Skeletal muscle satellite cell (primary cell): ENCODE measurements around the gene MKLN1. TPM values are rescaled to one million over a fixed set of nuclear protein-coding genes. Genes with fewer than 3 reads are reported as not detected.

ENCODE experiments used
- H3K27me3 ChIP-seq: 2 replicates; pipeline ENCODE4 v1.7.0; 2013; ENCODE audit warnings: low read length; ENCODE audit not compliant: control insufficient read depth, insufficient read depth
- H3K36me3 ChIP-seq: 2 replicates; pipeline ENCODE4 v1.7.0; 2013; ENCODE audit warnings: mild to moderate bottlenecking, control low read depth, low read length; ENCODE audit not compliant: insufficient read depth
- H3K4me1 ChIP-seq: 2 replicates; pipeline ENCODE4 v1.7.0; 2013; ENCODE audit warnings: low read length; ENCODE audit not compliant: control insufficient read depth, insufficient read depth
- H3K4me2 ChIP-seq: 2 replicates; pipeline ENCODE4 v1.7.0; 2013; ENCODE audit warnings: mild to moderate bottlenecking, low read length
- H3K4me3 ChIP-seq: 2 replicates; pipeline ENCODE4 v1.7.0; 2013; ENCODE audit warnings: low read length
- H3K9ac ChIP-seq: 2 replicates; pipeline ENCODE4 v1.7.0; 2013; ENCODE audit warnings: mild to moderate bottlenecking, low read depth, low read length, moderate library complexity
- H3K9me3 ChIP-seq: replicated peaks from 2 replicates; pipeline ENCODE4 v1.7.0; 2013; ENCODE audit warnings: mild to moderate bottlenecking, control low read depth, low read length
- total RNA-seq: library from RNA; depleted of rRNA; stranded (reverse); fragments of >200 nt; gene quantifications from 2 replicates; pipeline ENCODE4 v1.2.3, GENCODE V29; 2012; rRNA removed

Gene MKLN1
- total RNA-seq, result 27.1 and 41.3 TPM in 2 replicates

DNA sequence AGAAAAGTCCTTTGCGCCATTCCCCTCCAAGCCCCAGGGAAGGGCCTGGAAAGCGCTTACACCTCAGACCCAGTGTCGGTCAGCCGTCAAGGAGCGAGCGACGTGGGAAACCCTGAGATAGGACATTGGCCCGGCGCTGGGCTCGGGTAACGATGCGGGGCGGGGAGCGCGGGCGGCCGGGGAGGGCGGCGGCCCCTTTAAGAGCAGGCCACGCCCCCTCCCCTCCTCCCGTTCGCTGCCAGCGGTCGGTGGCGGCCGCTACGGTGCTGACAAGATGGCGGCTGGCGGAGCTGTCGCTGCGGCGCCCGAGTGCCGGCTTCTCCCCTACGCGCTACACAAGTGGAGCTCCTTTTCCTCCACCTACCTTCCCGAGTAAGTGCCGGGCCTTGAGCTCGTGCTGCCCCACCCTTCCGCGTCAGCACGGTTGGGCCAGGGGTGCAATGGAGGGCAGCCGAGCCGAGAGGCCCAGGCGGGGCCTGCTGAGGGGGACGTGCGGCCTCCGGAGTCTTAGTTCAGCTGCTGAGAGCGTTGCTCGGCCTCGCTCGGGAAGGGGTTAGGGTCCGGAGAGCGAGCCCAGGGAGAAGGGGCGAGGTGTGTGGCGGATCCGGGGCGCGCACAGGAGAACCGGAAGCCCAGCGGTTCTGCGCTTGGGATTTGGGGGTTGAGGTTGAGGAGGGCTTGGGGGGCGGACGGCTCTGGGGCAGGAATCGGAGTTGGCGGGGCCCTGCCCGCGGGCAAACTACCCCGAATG lies at the start of gene MKLN1:
MKLN1 (plus strand) TSS at position 251 of the 751 bp plus-strand sequence; CDS start at position 275, 24 bp downstream.
- Histone ChIP-seq H3K27me3 (no peaks in the 10 kb centered on the region), H3K4me2 (peak within 1 kb of the TSS; percentile 97), H3K4me1 (peaks cover 22% of the 10 kb centered on the region), H3K9me3 (no peaks in the 10 kb centered on the region), H3K9ac (peak within 1 kb of the TSS; percentile 98), H3K36me3 (no peaks in the 10 kb centered on the region), H3K4me3 (peak within 1 kb of the TSS; percentile 90)

DNA sequence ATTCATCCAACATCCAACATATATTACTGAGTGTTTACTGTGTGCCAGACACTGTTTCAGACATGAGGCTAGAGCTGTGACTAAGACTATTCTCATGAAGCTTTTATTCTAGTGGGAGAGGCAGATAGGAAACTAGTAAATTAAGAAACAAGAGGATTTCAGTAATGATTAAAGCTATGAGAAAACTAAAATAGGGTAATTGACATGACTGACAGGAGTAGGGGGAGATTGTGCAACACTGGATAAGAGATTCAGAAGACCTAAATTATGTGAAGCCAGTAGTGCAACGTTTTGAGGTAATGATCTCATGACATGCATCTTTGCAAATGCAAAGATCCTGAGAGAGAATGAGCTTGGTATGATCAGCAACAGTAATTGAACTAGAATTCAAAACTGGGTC lies 48.6 kb upstream of the MKLN1 start:
- H3K9ac ChIP-seq, result no peak overlapping the region
- no peaks in the 10 kb centered on the region for H3K36me3 ChIP-seq
- no peaks in the 10 kb centered on the region for H3K9me3 ChIP-seq

DNA sequence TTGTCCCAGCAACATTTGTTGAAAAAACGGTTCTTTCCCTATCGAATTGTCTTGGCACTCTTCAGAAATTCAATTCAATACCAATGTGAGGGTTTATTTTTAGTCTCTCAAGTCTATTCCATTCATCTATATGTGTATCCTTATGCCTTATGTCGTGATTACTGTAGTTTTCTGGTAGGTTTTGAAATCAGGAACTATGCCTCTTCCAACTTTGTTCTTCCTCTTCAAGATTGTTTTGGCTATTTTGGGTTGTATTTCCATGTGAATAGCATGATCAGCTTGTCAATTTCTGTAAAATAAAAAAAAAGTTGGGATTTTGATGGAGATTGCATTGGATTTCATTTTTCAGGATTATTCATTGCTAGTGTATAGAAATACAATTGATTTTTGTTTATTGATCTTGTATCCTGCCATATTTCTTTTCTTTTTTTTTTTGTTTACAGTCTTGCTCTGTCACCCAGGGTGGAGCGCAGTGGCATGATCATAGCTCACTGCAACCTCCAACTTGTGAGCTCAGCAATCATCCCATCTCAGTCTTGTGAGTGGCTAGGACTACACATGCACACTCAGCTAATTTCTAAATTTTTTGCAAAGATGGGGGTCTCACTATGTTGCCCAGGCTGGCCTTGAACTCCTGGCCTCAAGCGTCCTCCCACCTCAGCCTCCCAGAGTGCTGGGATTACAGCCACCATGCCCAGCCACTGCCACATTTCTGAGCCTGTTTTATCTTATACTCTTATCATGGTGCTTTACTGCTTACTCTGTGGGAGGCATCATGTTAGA lies 46.2 kb upstream of the MKLN1 start:
- H3K36me3 ChIP-seq, result no peaks in the 10 kb centered on the region
- H3K4me2 ChIP-seq, result no peak overlapping the region
- no peaks in the 10 kb centered on the region for H3K27me3 ChIP-seq
- no peak overlapping the region for H3K4me3 ChIP-seq
- H3K9me3 ChIP-seq, result no peaks in the 10 kb centered on the region
- H3K4me1 ChIP-seq, result peaks cover 12% of the 10 kb centered on the region
- no peak overlapping the region for H3K9ac ChIP-seq

More for the DNA sequence above, 48.6 kb upstream of the MKLN1 start:
- no peaks in the 10 kb centered on the region for H3K4me1 ChIP-seq
- H3K4me3 ChIP-seq, result no peak overlapping the region
- no peaks in the 10 kb centered on the region for H3K27me3 ChIP-seq
- H3K4me2 ChIP-seq, result no peak overlapping the region

DNA sequence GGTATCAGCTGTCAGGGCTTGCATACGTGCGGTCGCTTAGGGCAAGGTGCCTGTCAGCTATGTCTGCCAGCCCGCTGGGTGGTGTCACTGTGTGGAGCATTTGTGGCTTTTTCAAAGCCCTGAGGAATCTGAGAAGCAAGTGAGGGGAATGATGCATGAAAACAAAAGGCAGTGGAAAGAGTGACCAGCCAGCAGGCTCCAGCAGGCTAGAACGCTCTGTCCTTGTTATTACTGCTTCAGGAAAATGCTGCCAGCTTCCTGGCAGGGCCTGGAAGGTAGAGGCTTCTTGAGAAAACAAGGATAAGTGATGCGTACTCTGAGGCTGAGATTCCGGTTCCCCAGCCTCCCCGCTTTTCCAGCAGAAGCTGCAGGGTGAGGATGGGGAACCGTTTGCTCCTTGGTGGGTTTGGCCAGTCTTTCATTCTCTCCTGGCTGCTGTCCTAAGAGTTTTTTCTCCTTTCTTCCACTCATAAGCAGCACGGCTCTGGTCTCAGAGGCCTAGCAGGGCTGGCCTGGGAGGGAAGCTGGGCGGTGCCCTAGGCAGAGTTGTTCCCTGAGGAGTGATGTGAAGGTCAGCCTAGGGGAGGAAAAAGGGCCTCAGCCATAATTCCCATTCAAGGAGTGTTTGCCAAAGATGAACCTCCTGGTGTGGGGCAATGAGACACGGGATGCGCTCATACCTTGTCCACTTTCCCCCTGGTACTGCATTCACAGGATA lies 42.8 kb upstream of the MKLN1 start:
- Histone ChIP-seq H3K9ac (peak overlapping the region; percentile 7), H3K9me3 (no peaks in the 10 kb centered on the region), H3K36me3 (no peaks in the 10 kb centered on the region), H3K4me3 (no peak overlapping the region), H3K4me2 (no peak overlapping the region), H3K4me1 (peaks cover 12% of the 10 kb centered on the region), H3K27me3 (no peaks in the 10 kb centered on the region)

DNA sequence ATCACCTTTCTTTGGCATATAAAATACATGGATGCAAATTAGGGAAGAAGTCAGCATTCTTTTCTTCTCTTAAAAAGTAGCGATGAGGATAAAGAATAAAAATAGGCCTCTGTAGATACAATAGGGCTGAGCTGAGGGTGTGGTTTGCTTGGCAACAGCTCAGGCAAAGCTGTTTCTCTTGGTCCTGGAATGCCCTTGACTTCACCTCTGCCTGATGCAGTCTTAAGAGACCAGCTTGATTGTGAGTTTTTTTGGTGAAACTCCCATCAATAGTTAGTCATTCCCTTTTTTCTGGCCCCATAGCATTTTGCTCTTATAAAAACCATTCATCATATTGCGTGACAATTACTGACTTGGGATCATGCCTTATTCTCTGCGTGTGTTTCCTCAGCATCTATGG lies 42.1 kb upstream of the MKLN1 start:
- no peaks in the 10 kb centered on the region for H3K36me3 ChIP-seq
- H3K9me3 ChIP-seq, result no peaks in the 10 kb centered on the region
- H3K4me3 ChIP-seq, result no peak overlapping the region
- no peak overlapping the region for H3K9ac ChIP-seq
- no peak overlapping the region for H3K4me2 ChIP-seq
- peaks cover 12% of the 10 kb centered on the region for H3K4me1 ChIP-seq
- no peaks in the 10 kb centered on the region for H3K27me3 ChIP-seq

- H3K9me3 ChIP-seq, result no peaks in the 10 kb centered on the region
- peaks cover 12% of the 10 kb centered on the region for H3K4me1 ChIP-seq
- no peak overlapping the region for H3K9ac ChIP-seq
- H3K4me2 ChIP-seq, result no peak overlapping the region
- H3K4me3 ChIP-seq, result no peak overlapping the region
- no peaks in the 10 kb centered on the region for H3K27me3 ChIP-seq
- no peaks in the 10 kb centered on the region for H3K36me3 ChIP-seq
These were observed 39.2 kb upstream of the MKLN1 start for GRCh38 chr7:131288450-131288849.

- Histone ChIP-seq H3K4me1 (peaks cover 12% of the 10 kb centered on the region), H3K36me3 (no peaks in the 10 kb centered on the region), H3K9me3 (no peaks in the 10 kb centered on the region), H3K9ac (no peak overlapping the region), H3K27me3 (no peaks in the 10 kb centered on the region), H3K4me2 (no peak overlapping the region), H3K4me3 (no peak overlapping the region)
These were observed 38.6 kb upstream of the MKLN1 start for GRCh38 chr7:131289051-131289450.

GRCh38 chr7:131292141-131292905 lies 35.4 kb upstream of the MKLN1 start:
- no peaks in the 10 kb centered on the region for H3K36me3 ChIP-seq
- H3K9ac ChIP-seq, result no peak overlapping the region
- H3K4me1 ChIP-seq, result no peaks in the 10 kb centered on the region
- no peaks in the 10 kb centered on the region for H3K9me3 ChIP-seq
- no peak overlapping the region for H3K4me3 ChIP-seq
- no peaks in the 10 kb centered on the region for H3K27me3 ChIP-seq
- no peak overlapping the region for H3K4me2 ChIP-seq

DNA sequence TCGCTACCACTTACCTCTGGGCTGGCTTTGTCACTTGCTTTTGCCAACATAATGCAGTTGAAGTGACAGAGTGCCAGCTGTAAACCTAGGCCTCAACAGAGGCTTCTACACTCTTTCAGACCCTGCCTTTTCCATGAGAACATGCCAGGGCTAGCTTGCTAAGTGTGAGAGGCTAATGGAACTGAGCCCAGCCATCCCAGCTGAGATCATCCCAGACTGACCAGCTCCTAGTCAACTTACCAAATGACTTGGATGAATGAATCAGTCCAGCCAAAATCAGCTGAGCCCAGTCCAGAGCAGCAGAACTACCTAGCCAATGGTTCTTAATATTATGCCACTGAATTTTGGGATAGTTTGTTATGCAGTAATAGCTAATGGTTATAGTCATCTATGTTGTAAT lies 34.7 kb upstream of the MKLN1 start:
- Histone ChIP-seq H3K9me3 (no peaks in the 10 kb centered on the region), H3K27me3 (no peaks in the 10 kb centered on the region), H3K9ac (no peak overlapping the region), H3K4me3 (no peak overlapping the region), H3K36me3 (no peaks in the 10 kb centered on the region), H3K4me1 (no peaks in the 10 kb centered on the region), H3K4me2 (no peak overlapping the region)

GRCh38 chr7:131294553-131294952 lies 33.1 kb upstream of the MKLN1 start:
- Histone ChIP-seq H3K4me2 (no peak overlapping the region), H3K4me1 (no peaks in the 10 kb centered on the region), H3K9me3 (no peaks in the 10 kb centered on the region), H3K4me3 (no peak overlapping the region), H3K9ac (no peak overlapping the region), H3K36me3 (no peaks in the 10 kb centered on the region), H3K27me3 (no peaks in the 10 kb centered on the region)

DNA sequence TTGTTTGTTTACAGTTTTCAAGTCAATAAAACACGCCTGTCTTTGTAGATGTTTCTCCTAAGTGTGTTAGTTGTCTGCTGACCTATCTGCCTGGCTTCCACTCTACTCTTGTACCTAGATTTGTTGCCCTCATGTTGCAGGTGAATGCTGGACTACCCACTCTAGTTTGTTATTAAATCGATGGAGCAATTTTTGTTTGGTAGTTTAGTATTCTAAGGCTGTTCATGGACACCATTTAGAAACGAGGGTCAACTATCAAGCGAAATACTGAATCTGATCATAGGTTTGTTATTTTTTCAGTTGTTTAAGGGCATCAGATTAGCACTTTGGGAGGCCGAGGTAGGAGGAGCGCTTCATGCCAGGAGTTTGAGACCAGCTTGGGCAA lies 29.1 kb upstream of the MKLN1 start:
- no peaks in the 10 kb centered on the region for H3K27me3 ChIP-seq
- no peak overlapping the region for H3K4me3 ChIP-seq
- no peak overlapping the region for H3K4me2 ChIP-seq
- H3K36me3 ChIP-seq, result no peaks in the 10 kb centered on the region
- H3K9me3 ChIP-seq, result no peaks in the 10 kb centered on the region
- peaks cover 5% of the 10 kb centered on the region for H3K4me1 ChIP-seq
- H3K9ac ChIP-seq, result no peak overlapping the region
